Coronary artery (tissue), 2 donors: ENCODE results near the gene ADGRL2.
A peak's percentile ranks its signal among the peaks of the same experiment; 100 is the strongest.

ENCODE experiments used
- DNase-seq: peaks from one replicate; pipeline ENCODE4 v3.0.0-alpha.2; 2017; ENCODE audit warnings: low spot score
- H3K27ac ChIP-seq, 2 donors: fragments of 200-600 bp; sonication (generic); one replicate each; pipeline ENCODE4 v1.5.1; 2016 to 2019
- H3K4me3 ChIP-seq: fragments of 200-600 bp; sonication (generic); 2 replicates; pipeline ENCODE4 v1.5.1; 2016; ENCODE audit warnings: mild to moderate bottlenecking, moderate library complexity
- CTCF ChIP-seq: fragments of 200-600 bp; sonication (generic); IDR thresholded peaks from one replicate; pipeline ENCODE4 v1.5.1; 2019; ENCODE audit warnings: antibody characterized with exemption

The ADGRL2 gene

GRCh38 chr1:81834268-81834667 is 33.5 kb downstream of the ADGRL2 start:
- no peak for TF ChIP-seq CTCF
- H3K4me3 ChIP-seq, result no peak overlapping the region

GRCh38 chr1:81834921-81835698 is 34.4 kb downstream of the ADGRL2 start:
- H3K27ac ChIP-seq, result no peak overlapping the region
- peak overlapping the region; percentile 32 for H3K4me3 ChIP-seq
- no peak for DNase-seq
- TF ChIP-seq CTCF, result no peak

More at GRCh38 chr1:81834268-81834667, 33.5 kb downstream of the ADGRL2 start:
- no peak overlapping the region for H3K27ac ChIP-seq
- DNase-seq, result no peak

- no peak for TF ChIP-seq CTCF
Observed at GRCh38 chr1:81836007-81836626, 35.4 kb downstream of the ADGRL2 start.

GRCh38 chr1:81838600-81839218 is 38.0 kb downstream of the ADGRL2 start:
- no peak for TF ChIP-seq CTCF

More at GRCh38 chr1:81836007-81836626, 35.4 kb downstream of the ADGRL2 start:
- H3K27ac ChIP-seq, result no peak overlapping the region
- H3K4me3 ChIP-seq, result no peak overlapping the region
- DNase-seq, result no peak

GRCh38 chr1:81840805-81841204 is 40.1 kb downstream of the ADGRL2 start:
- no peak for DNase-seq
- Histone ChIP-seq H3K4me3 (no peak overlapping the region), H3K27ac (no peak overlapping the region)
- TF ChIP-seq CTCF, result no peak

More at GRCh38 chr1:81838600-81839218, 38.0 kb downstream of the ADGRL2 start:
- no peak for DNase-seq
- H3K4me3 ChIP-seq, result no peak overlapping the region
- no peak overlapping the region for H3K27ac ChIP-seq

GRCh38 chr1:81841795-81842194 is 41.1 kb downstream of the ADGRL2 start:
- Histone ChIP-seq H3K4me3 (no peak overlapping the region), H3K27ac (no peak overlapping the region)
- no peak for DNase-seq
- TF ChIP-seq CTCF, result no peak
